Hematopoietic multipotent progenitor cell treated with erythropoietin and hydrocortisone succinate and interleukin-3 and kit ligand, for 15 days (in vitro differentiated cells): ENCODE data around the gene AGTPBP1.
"Not testable (repeated sequence)": the region's sequence is repeated elsewhere in the genome, so short reads cannot be mapped to it uniquely, and the experiment has no call there.

Source experiments
- DNase-seq: peaks from one replicate; pipeline ENCODE4 v3.0.0-alpha.2; 2015; ENCODE audit warnings: low spot score

AGTPBP1 gene

GRCh38 chr9:85617141-85617670, 124.5 kb downstream of the AGTPBP1 start:
- DNase-seq: no peak

GRCh38 chr9:85615792-85616191, 126.0 kb downstream of the AGTPBP1 start:
- DNase-seq: no peak

- DNase-seq: peak; percentile 69
These were observed 131.5 kb downstream of the AGTPBP1 start for GRCh38 chr9:85610074-85610860.

- DNase-seq: no peak
These were observed 135.8 kb downstream of the AGTPBP1 start for GRCh38 chr9:85605905-85606304.

- DNase-seq: no peak
These were observed 137.8 kb downstream of the AGTPBP1 start for GRCh38 chr9:85603936-85604335.

GRCh38 chr9:85602742-85603141, 139.0 kb downstream of the AGTPBP1 start:
- DNase-seq: no peak

GRCh38 chr9:85600675-85601263, 141.0 kb downstream of the AGTPBP1 start:
- DNase-seq: no peak

- no peak for DNase-seq
These were observed 142.1 kb downstream of the AGTPBP1 start for GRCh38 chr9:85599540-85600105.

GRCh38 chr9:85594316-85594715, 147.4 kb downstream of the AGTPBP1 start:
- DNase-seq: no peak

- DNase-seq: no peak
These were observed 155.1 kb downstream of the AGTPBP1 start for GRCh38 chr9:85586684-85587083.

GRCh38 chr9:85577353-85577952, 164.3 kb downstream of the AGTPBP1 start:
- DNase-seq: no peak

GRCh38 chr9:85575868-85576267, 165.9 kb downstream of the AGTPBP1 start:
- no peak for DNase-seq

GRCh38 chr9:85573546-85573945, 168.2 kb downstream of the AGTPBP1 start:
- not testable (repeated sequence) for DNase-seq

- DNase-seq: not testable (repeated sequence)
These were observed 168.8 kb downstream of the AGTPBP1 start for GRCh38 chr9:85572917-85573316.

GRCh38 chr9:85569988-85570387, 171.8 kb downstream of the AGTPBP1 start:
- DNase-seq: no peak

- DNase-seq: no peak
These were observed 182.2 kb downstream of the AGTPBP1 start for GRCh38 chr9:85559526-85559925.

- DNase-seq: no peak
These were observed 187.4 kb downstream of the AGTPBP1 start for GRCh38 chr9:85554349-85554748.

- no peak for DNase-seq
These were observed 188.3 kb downstream of the AGTPBP1 start for GRCh38 chr9:85553475-85553874.

- DNase-seq: no peak
These were observed 194.2 kb downstream of the AGTPBP1 start for GRCh38 chr9:85547599-85547998.

GRCh38 chr9:85543196-85543595, 198.6 kb downstream of the AGTPBP1 start:
- DNase-seq: no peak

- no peak for DNase-seq
These were observed 199.9 kb downstream of the AGTPBP1 start for GRCh38 chr9:85541876-85542275.

- DNase-seq: no peak
These were observed 205.2 kb downstream of the AGTPBP1 start for GRCh38 chr9:85536514-85536913.

GRCh38 chr9:85536076-85536475, 205.7 kb downstream of the AGTPBP1 start:
- DNase-seq: no peak
